SU-DHL-6 (cell line): ENCODE data around the gene CDK6.

Experiments
- H2AFZ ChIP-seq: fragments of 200-600 bp; sonication (generic); 2 replicates; pipeline ENCODE4 v1.6.1; 2014; ENCODE audit warnings: low read depth, mild to moderate bottlenecking, moderate library complexity, mixed read lengths, antibody characterized with exemption, low read length; ENCODE audit not compliant: severe bottlenecking
- H3F3A ChIP-seq: fragments of 200-600 bp; shearing (Covaris generic); 2 replicates; pipeline ENCODE4 v1.6.0; 2016; ENCODE audit warnings: antibody characterized with exemption, mild to moderate bottlenecking; ENCODE audit not compliant: insufficient read depth
- H3K27ac ChIP-seq: fragments of 200-600 bp; sonication (generic); 2 replicates; pipeline ENCODE4 v1.5.1; 2016; ENCODE audit warnings: low read depth, mild to moderate bottlenecking, low read length, moderate library complexity, mixed read lengths
- H3K27me3 ChIP-seq: fragments of 200-600 bp; sonication (generic), shearing (Covaris generic); 2 replicates; pipeline ENCODE4 v1.6.0; 2014; ENCODE audit warnings: mild to moderate bottlenecking, low read length
- H3K36me3 ChIP-seq: fragments of 200-600 bp; sonication (generic); 2 replicates; pipeline ENCODE4 v1.6.1; 2014; ENCODE audit warnings: mild to moderate bottlenecking, low read length, mixed read lengths
- H3K4me2 ChIP-seq: fragments of 300-600, 200-600 bp; shearing (Covaris generic), sonication (generic); 2 replicates; pipeline ENCODE4 v1.6.0; 2014; ENCODE audit warnings: low read length, low read depth, mild to moderate bottlenecking; ENCODE audit not compliant: poor library complexity, severe bottlenecking
- H3K4me3 ChIP-seq: fragments of 200-600 bp; sonication (generic); 2 replicates; pipeline ENCODE4 v1.5.1; 2014; ENCODE audit warnings: antibody characterized with exemption, low read length, mild to moderate bottlenecking, mixed read lengths; ENCODE audit not compliant: insufficient read depth, poor library complexity, severe bottlenecking
- H3K79me2 ChIP-seq: fragments of 200-600 bp; sonication (generic); 2 replicates; pipeline ENCODE4 v1.6.1; 2014; ENCODE audit warnings: mild to moderate bottlenecking, low read length, moderate library complexity; ENCODE audit not compliant: insufficient read depth
- H3K9ac ChIP-seq: fragments of 200-600 bp; sonication (generic); 2 replicates; pipeline ENCODE4 v1.7.0; 2014; ENCODE audit warnings: mild to moderate bottlenecking, low read length
- H3K9me2 ChIP-seq: fragments of 200-600 bp; sonication (generic); replicated peaks from 2 replicates; pipeline ENCODE4 v1.6.1; 2014; ENCODE audit warnings: low read length; ENCODE audit not compliant: insufficient read depth
- H3K9me3 ChIP-seq: fragments of 200-600 bp; sonication (generic); 2 replicates; pipeline ENCODE4 v1.6.1; 2014; ENCODE audit warnings: low read length, mixed read lengths; ENCODE audit not compliant: insufficient read depth
- H4K20me1 ChIP-seq: fragments of 200-600 bp; sonication (generic); 2 replicates; pipeline ENCODE4 v1.6.1; 2014; ENCODE audit warnings: low read depth, mild to moderate bottlenecking, antibody characterized with exemption, low read length, moderate library complexity, mixed read lengths
- CTCF ChIP-seq: fragments of 200-600 bp; sonication (generic); IDR thresholded peaks from one replicate; pipeline ENCODE4 v1.5.1; 2017; ENCODE audit warnings: antibody characterized with exemption, mild to moderate bottlenecking, low read length, moderate library complexity; ENCODE audit not compliant: insufficient read depth, poor library complexity, severe bottlenecking
- EZH2phosphoT487 ChIP-seq: fragments of 200-600 bp; sonication (generic), shearing (Covaris generic); conservative IDR thresholded peaks from 2 replicates; pipeline ENCODE4 v1.6.1; 2018; ENCODE audit warnings: mild to moderate bottlenecking, antibody characterized with exemption, low read length, moderate library complexity, mixed read lengths

The CDK6 gene

GRCh38 chr7:92840316-92840715, 3.9 kb upstream of the CDK6 start:
- H4K20me1 ChIP-seq = no peaks in the 10 kb centered on the region
- H3K9me3 ChIP-seq = no peaks in the 10 kb centered on the region
- H3K79me2 ChIP-seq = 0 out of 2 replicates have a peak, but pooled peaks cover under 1% of the 10 kb centered on the region
- no peak overlapping the region for H3K27ac ChIP-seq
- H3F3A ChIP-seq = peaks cover 8% of the 10 kb centered on the region
- no peak overlapping the region for H3K4me2 ChIP-seq
- H3K27me3 ChIP-seq = no peaks in the 10 kb centered on the region
- H3K4me3 ChIP-seq = no peak overlapping the region
- H3K9me2 ChIP-seq = no peaks in the 10 kb centered on the region
- no peaks in the 10 kb centered on the region for H3K36me3 ChIP-seq
- H3K9ac ChIP-seq = no peak overlapping the region
- H2AFZ ChIP-seq = no peak overlapping the region
- no peak for TF ChIP-seq EZH2phosphoT487
- no peak for TF ChIP-seq CTCF

- no peak overlapping the region for H3K4me2 ChIP-seq
- H3K9me3 ChIP-seq = no peaks in the 10 kb centered on the region
Measured at GRCh38 chr7:92839901-92840300, 3.5 kb upstream of the CDK6 start.

GRCh38 chr7:92838934-92839333, 2.6 kb upstream of the CDK6 start:
- no peaks in the 10 kb centered on the region for H3K9me2 ChIP-seq
- no peaks in the 10 kb centered on the region for H3K9me3 ChIP-seq
- H3K27me3 ChIP-seq = no peaks in the 10 kb centered on the region
- H3K4me2 ChIP-seq = no peak overlapping the region
- H3K36me3 ChIP-seq = no peaks in the 10 kb centered on the region
- peaks cover 13% of the 10 kb centered on the region for H3K79me2 ChIP-seq
- H3K27ac ChIP-seq = no peak overlapping the region
- no peaks in the 10 kb centered on the region for H4K20me1 ChIP-seq
- no peak overlapping the region for H2AFZ ChIP-seq
- no peak overlapping the region for H3K9ac ChIP-seq
- no peak for TF ChIP-seq EZH2phosphoT487
- no peak for TF ChIP-seq CTCF
- no peak overlapping the region for H3K4me3 ChIP-seq
- H3F3A ChIP-seq = peaks cover 8% of the 10 kb centered on the region

More at GRCh38 chr7:92839901-92840300, 3.5 kb upstream of the CDK6 start:
- H4K20me1 ChIP-seq = no peaks in the 10 kb centered on the region
- no peak overlapping the region for H3K4me3 ChIP-seq
- H3K27me3 ChIP-seq = no peaks in the 10 kb centered on the region
- H2AFZ ChIP-seq = no peak overlapping the region
- TF ChIP-seq CTCF (no peak), EZH2phosphoT487 (no peak)
- H3K79me2 ChIP-seq = peaks cover 4% of the 10 kb centered on the region; the same call in 1 of the 2 replicates
- no peak overlapping the region for H3K9ac ChIP-seq
- H3K36me3 ChIP-seq = no peaks in the 10 kb centered on the region
- no peaks in the 10 kb centered on the region for H3K9me2 ChIP-seq
- H3F3A ChIP-seq = peaks cover 8% of the 10 kb centered on the region
- H3K27ac ChIP-seq = no peak overlapping the region
